Stimulated activated naive CD8-positive, alpha-beta T cell treated with anti-CD3 and anti-CD28 coated beads, Interleukin-15, Interleukin-2, amounts not matched to agents 100 U/mL and 50 U/mL, for 24 hours (primary cell): Measurements from ENCODE around the gene TLCD3B.

Experiments used
- ATAC-seq: fragments of 150-1000 bp; cut with Tn5 transposase; one replicate; pipeline ENCODE4 v1.10.0; 2021
- DNase-seq: peaks from one replicate; pipeline ENCODE4 v3.0.0; 2021

The TLCD3B gene

DNA sequence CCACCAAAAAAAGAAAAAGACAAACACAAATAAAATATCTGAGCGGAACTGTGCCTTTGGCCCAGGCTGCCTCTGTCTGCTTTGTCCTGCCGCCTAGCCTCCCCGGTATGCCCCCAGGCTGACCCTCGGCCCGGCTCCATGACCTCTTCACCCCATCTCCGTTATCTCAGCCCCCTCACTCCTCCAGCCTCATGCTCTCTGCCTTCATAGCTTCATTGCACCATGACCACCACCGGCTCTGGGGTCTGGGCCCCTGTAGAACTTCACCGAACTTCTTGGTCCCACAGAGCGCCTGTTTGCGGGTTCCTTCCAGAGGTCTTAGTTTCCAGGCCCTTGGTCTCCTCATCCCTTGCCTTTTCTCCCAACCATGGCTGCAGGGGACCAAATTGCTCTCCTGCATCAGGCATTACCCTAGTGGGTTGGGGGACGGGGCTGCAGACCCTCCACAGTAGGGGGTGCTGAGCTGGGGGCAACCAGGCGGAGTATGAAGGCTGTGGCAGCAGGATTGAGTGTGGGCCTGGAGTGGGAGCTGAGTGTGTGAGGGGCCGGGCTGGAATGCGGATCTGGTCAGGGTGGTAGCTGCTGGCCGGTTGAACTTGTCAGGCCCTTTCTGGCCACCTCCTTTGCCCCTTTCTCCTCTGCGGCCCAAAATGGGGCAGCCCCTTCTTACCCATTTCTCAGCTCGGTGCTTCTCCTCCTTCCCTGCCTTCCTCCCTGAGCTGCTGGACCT is 42.6 kb downstream of the TLCD3B start:
- ATAC-seq (no peak), DNase-seq (no peak)

DNA sequence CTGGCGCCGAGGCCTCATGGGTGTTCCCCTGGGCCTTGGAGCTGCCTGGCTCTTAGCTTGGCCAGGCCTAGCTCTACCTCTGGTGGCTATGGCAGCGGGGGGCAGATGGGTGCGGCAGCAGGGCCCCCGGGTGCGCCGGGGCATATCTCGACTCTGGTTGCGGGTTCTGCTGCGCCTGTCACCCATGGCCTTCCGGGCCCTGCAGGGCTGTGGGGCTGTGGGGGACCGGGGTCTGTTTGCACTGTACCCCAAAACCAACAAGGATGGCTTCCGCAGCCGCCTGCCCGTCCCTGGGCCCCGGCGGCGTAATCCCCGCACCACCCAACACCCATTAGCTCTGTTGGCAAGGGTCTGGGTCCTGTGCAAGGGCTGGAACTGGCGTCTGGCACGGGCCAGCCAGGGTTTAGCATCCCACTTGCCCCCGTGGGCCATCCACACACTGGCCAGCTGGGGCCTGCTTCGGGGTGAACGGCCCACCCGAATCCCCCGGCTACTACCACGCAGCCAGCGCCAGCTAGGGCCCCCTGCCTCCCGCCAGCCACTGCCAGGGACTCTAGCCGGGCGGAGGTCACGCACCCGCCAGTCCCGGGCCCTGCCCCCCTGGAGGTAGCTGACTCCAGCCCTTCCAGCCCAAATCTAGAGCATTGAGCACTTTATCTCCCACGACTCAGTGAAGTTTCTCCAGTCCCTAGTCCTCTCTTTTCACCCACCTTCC is 43.5 kb downstream of the TLCD3B start:
- DNase-seq (no peak), ATAC-seq (no peak)

DNA sequence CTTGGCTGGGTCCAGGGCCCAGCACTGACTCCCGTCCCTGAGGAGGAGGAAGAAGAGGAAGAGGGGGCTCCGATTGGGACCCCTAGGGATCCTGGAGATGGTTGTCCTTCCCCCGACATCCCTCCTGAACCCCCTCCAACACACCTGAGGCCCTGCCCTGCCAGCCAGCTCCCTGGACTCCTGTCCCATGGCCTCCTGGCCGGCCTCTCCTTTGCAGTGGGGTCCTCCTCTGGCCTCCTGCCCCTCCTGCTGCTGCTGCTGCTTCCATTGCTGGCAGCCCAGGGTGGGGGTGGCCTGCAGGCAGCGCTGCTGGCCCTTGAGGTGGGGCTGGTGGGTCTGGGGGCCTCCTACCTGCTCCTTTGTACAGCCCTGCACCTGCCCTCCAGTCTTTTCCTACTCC is 44.1 kb downstream of the TLCD3B start:
- no peak for DNase-seq
- ATAC-seq = no peak

DNA sequence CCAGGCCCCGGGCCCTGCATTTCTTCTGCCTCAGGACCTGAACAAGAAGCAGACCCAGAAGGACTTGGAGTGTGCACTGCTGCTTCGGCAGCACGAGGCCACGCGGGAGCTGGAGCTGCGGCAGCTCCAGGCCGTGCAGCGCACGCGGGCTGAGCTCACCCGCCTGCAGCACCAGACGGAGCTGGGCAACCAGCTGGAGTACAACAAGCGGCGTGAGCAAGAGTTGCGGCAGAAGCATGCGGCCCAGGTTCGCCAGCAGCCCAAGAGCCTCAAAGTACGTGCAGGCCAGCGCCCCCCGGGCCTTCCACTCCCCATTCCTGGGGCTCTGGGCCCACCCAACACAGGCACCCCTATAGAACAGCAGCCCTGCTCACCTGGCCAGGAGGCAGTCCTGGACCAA is 44.8 kb downstream of the TLCD3B start:
- DNase-seq = no peak
- no peak for ATAC-seq

- ATAC-seq = no peak
- DNase-seq = no peak
These were observed 45.7 kb downstream of the TLCD3B start for GRCh38 chr16:29985271-29985811.

GRCh38 chr16:29984764-29985147 is 46.3 kb downstream of the TLCD3B start:
- ATAC-seq = no peak

GRCh38 chr16:29984137-29984763 is 46.8 kb downstream of the TLCD3B start:
- DNase-seq (no peak), ATAC-seq (no peak)

More at GRCh38 chr16:29984764-29985147, 46.3 kb downstream of the TLCD3B start:
- DNase-seq = no peak

GRCh38 chr16:29983420-29984136 is 47.5 kb downstream of the TLCD3B start:
- no peak for ATAC-seq

DNA sequence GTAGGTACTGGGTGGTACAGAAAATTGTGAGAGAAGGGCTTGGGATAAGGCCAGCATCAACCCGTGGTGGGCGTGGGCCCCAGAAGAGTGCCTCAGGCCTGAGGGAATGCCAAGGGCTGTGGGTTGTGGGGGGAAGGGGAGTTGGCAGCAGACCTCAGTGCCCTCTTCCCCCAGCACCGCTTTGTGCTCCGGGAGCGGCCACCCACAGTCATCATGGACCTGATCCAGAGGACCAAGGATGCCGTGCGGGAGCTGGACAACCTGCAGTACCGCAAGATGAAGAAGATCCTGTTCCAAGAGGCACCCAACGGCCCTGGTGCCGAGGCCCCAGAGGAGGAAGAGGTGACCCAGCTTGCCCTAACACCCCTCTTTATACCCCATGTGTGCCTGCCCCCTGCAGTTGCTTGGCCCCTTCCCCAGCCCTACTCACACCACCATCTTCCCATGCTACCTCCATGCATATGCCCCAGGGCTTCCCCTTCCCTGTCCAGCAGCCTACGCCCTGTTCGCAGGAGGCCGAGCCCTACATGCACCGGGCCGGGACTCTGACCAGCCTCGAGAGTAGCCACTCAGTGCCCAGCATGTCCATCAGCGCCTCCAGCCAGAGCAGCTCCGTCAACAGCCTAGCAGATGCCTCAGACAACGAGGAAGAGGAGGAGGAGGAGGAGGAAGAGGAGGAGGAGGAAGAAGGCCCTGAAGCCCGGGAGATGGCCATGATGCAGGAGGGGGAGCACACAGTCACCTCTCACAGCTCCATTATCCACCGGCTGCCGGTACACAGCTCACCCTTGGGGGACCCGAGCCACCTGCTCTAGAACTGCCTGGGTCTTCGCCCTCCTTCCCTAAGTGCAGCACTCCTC is 48.3 kb downstream of the TLCD3B start:
- DNase-seq (no peak), ATAC-seq (no peak)

More at GRCh38 chr16:29983420-29984136, 47.5 kb downstream of the TLCD3B start:
- DNase-seq = no peak

GRCh38 chr16:29978564-29979270 is 52.4 kb downstream of the TLCD3B start:
- DNase-seq = no peak
- no peak for ATAC-seq

DNA sequence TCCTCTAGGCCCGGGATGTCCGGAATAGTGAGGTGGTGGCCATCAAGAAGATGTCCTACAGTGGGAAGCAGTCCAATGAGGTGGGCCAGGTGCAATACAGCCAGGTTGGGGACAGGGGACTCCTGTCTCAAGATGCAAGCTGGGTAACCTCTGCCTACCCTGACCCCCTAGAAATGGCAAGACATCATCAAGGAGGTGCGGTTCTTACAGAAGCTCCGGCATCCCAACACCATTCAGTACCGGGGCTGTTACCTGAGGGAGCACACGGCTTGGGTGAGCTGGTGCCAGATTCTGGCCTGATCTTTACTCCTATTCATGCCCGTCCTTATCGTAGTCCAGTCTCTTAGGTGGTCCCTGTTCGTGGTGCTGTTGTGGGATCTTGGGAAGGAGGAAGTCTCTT is 53.0 kb downstream of the TLCD3B start:
- no peak for ATAC-seq
- DNase-seq = no peak

DNA sequence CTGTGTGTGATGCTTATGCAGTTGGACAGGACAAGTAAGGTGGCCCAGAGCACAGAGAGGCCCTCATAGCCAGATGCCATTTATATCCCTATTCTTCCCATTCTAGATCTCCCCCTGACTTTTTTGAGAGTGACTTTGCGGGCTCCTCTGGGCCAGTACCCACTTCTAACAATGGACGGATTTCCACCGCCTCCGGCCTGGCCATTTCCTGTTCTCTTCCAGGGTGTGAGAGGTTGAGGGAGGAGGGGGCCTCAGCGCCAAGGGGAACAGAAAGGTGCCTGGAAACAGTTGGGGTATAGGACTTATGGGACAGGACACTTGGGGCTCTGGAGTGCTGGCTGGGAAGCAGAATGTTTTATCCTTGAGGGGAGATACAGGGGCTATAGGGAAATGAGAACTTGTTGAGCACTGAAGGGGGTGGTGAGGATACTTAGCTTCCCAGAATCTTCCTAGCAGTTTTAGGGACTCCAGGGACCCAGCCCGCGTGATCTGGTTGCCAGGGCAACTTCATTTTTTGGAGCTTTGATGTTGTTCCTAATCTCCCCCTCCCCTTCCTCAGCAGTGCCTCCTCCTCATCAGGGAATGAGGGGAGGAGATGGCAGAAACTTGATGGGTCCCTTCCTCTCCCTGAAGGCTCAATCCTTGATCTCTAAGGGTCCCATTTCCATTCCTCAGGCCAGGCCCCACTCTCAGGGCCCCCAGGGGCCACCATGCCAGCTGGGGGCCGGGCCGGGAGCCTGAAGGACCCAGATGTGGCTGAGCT is 53.8 kb downstream of the TLCD3B start:
- ATAC-seq (no peak), DNase-seq (no peak)

GRCh38 chr16:29975811-29976511 is 55.1 kb downstream of the TLCD3B start:
- no peak for DNase-seq
- ATAC-seq = no peak

GRCh38 chr16:29975134-29975538 is 55.9 kb downstream of the TLCD3B start:
- ATAC-seq (no peak), DNase-seq (no peak)
